A673 (cell line): ENCODE data around the gene ZNF668. TPM values are rescaled to one million over a fixed set of nuclear protein-coding genes. Genes with fewer than 3 reads are reported as not detected.

Source experiments
- BruUV-seq: library from RNA; stranded (reverse); fragments of 400-500 nt; replicated peaks from 2 replicates; lab custom pipeline; 2021; lab: Mats Ljungman, UMichigan
- CTCF ChIA-PET: fragments of 300-600 bp; sonication (Branson Sonifier 250); formaldehyde crosslinking; loops from one replicate; lab custom pipeline; 2022; ENCODE audit warnings: antibody characterized with exemption; lab: Charles Lee
- POLR2A ChIA-PET: fragments of 300-600 bp; sonication (Branson Sonifier 250); formaldehyde crosslinking; loops from one replicate; lab custom pipeline; 2022; ENCODE audit warnings: antibody characterized with exemption; ENCODE audit not compliant: low non-redundant PET; lab: Charles Lee
- DNase-seq: peaks from one replicate; pipeline ENCODE4 v3.0.0-alpha.2; 2015; ENCODE audit warnings: low spot score
- H3K27ac ChIP-seq: fragments of 200-600 bp; sonication (generic); 2 replicates; pipeline ENCODE4 v1.5.1; 2016; ENCODE audit warnings: mixed run types, low read depth, mild to moderate bottlenecking, mixed read lengths, antibody characterized with exemption, low read length; ENCODE audit not compliant: poor library complexity, severe bottlenecking
- H3K27me3 ChIP-seq: fragments of 200-600 bp; sonication (generic); replicated peaks from 2 replicates; pipeline ENCODE4 v1.6.1; 2017; ENCODE audit warnings: mixed run types, low read depth, mild to moderate bottlenecking, mixed read lengths, antibody characterized with exemption, low read length; ENCODE audit not compliant: insufficient read depth, poor library complexity
- H3K36me3 ChIP-seq: fragments of 200-600 bp; sonication (generic); 2 replicates; pipeline ENCODE4 v1.6.1; 2016; ENCODE audit warnings: mixed run types, mild to moderate bottlenecking, mixed read lengths, antibody characterized with exemption, low read length; ENCODE audit not compliant: insufficient read depth, poor library complexity, severe bottlenecking
- H3K4me1 ChIP-seq: fragments of 200-600 bp; sonication (generic); 2 replicates; pipeline ENCODE4 v1.6.1; 2017; ENCODE audit warnings: mixed run types, mild to moderate bottlenecking, mixed read lengths, antibody characterized with exemption, low read length; ENCODE audit not compliant: insufficient read depth, poor library complexity, severe bottlenecking
- H3K4me3 ChIP-seq: fragments of 200-600 bp; sonication (generic); 2 replicates; pipeline ENCODE4 v1.5.1; 2016; ENCODE audit warnings: low read depth, mixed run types, mild to moderate bottlenecking, mixed read lengths, low read length; ENCODE audit not compliant: poor library complexity, severe bottlenecking
- H3K9me3 ChIP-seq: fragments of 200-600 bp; sonication (generic); 2 replicates; pipeline ENCODE4 v1.6.1; 2016; ENCODE audit warnings: mixed run types, low read depth, mild to moderate bottlenecking, mixed read lengths, antibody characterized with exemption, low read length; ENCODE audit not compliant: poor library complexity, severe bottlenecking
- CTCF ChIP-seq: fragments of 300-800, 200-600 bp; sonication (generic); conservative IDR thresholded peaks from 2 replicates; pipeline ENCODE4 v1.5.1; 2017; ENCODE audit warnings: low read depth, mild to moderate bottlenecking, antibody characterized with exemption, low read length, moderate library complexity, mixed read lengths
- EZH2 ChIP-seq: fragments of 200-600 bp; sonication (generic); IDR thresholded peaks from 2 replicates; pipeline ENCODE4 v1.6.1; 2017; ENCODE audit warnings: borderline replicate concordance, low read depth, mild to moderate bottlenecking, mixed read lengths, antibody characterized with exemption, low read length; ENCODE audit not compliant: poor library complexity, severe bottlenecking
- intact Hi-C: fragments of 100-400 bp; cut with micrococcal nuclease; formaldehyde crosslinking; loops from one replicate; pipeline ENCODE4 v1.10.0; 2022; ENCODE audit not compliant: unreplicated experiment
- total RNA-seq: library from RNA; stranded (reverse); gene quantifications from 2 replicates; pipeline ENCODE4 v1.2.3, GENCODE V29; 2021

The ZNF668 gene
- total RNA-seq, 1 experiment from 2014 or later, result 19.8 TPM

- POLR2A ChIA-PET, result interaction anchor here (0.8 kb wide), 1 partner anchor 67 kb away, joined by 3 read pairs; no protein-coding TSS in a partner anchor
Measured at GRCh38 chr16:31113121-31114120, 39.4 kb upstream of the ZNF668 start.

GRCh38 chr16:31112711-31113110 lies 38.7 kb upstream of the ZNF668 start:
- no peak overlapping the region for H3K4me3 ChIP-seq
- BruUV-seq, result no TSS peak
- H3K27me3 ChIP-seq, result no peaks in the 10 kb centered on the region
- TF ChIP-seq CTCF (no peak), EZH2 (no peak)
- peaks cover 10% of the 10 kb centered on the region for H3K4me1 ChIP-seq
- H3K36me3 ChIP-seq, result peaks cover 31% of the 10 kb centered on the region
- intact Hi-C loops, result no loop called here
- ChIA-PET POLR2A (interaction anchor here (0.8 kb wide), 1 partner anchor 66 kb away, joined by 3 read pairs; no protein-coding TSS in a partner anchor), CTCF (no interaction called here)
- H3K9me3 ChIP-seq, result no peaks in the 10 kb centered on the region
- H3K27ac ChIP-seq, result no peak overlapping the region
- no peak for DNase-seq

More at GRCh38 chr16:31113121-31114120, 39.4 kb upstream of the ZNF668 start:
- H3K9me3 ChIP-seq, result no peaks in the 10 kb centered on the region
- H3K4me3 ChIP-seq, result no peak overlapping the region
- TF ChIP-seq CTCF (no peak), EZH2 (no peak)
- no peaks in the 10 kb centered on the region for H3K27me3 ChIP-seq
- H3K4me1 ChIP-seq, result peaks cover 9% of the 10 kb centered on the region
- peaks cover 31% of the 10 kb centered on the region for H3K36me3 ChIP-seq
- BruUV-seq, result no TSS peak
- CTCF ChIA-PET, result no interaction called here
- no peak for DNase-seq
- H3K27ac ChIP-seq, result no peak overlapping the region
- intact Hi-C loops, result no loop called here

- no peak for TF ChIP-seq CTCF
- TF ChIP-seq EZH2, result no peak
- ChIA-PET CTCF (no interaction called here), POLR2A (interaction anchor here (0.8 kb wide), 1 partner anchor 65 kb away, joined by 3 read pairs; no protein-coding TSS in a partner anchor)
- no peak for DNase-seq
- no peaks in the 10 kb centered on the region for H3K27me3 ChIP-seq
- intact Hi-C loops, result no loop called here
- peaks cover 13% of the 10 kb centered on the region for H3K4me1 ChIP-seq
- no peaks in the 10 kb centered on the region for H3K9me3 ChIP-seq
- H3K27ac ChIP-seq, result no peak overlapping the region
- no peak overlapping the region for H3K4me3 ChIP-seq
- BruUV-seq, result TSS peak; percentile 14
- H3K36me3 ChIP-seq, result peaks cover 31% of the 10 kb centered on the region
Measured at GRCh38 chr16:31111881-31112466, 37.9 kb upstream of the ZNF668 start.
